H7 (cell line): Measurements from ENCODE around the gene SENP6. TPM values are rescaled to one million over a fixed set of nuclear protein-coding genes. Genes with fewer than 3 reads are reported as not detected.
"Not testable (repeated sequence)": the region's sequence is repeated elsewhere in the genome, so short reads cannot be mapped to it uniquely, and the experiment has no call there.

Experiments
- DNase-seq: peaks from one replicate; pipeline ENCODE4 v3.0.0; 2012
- H3K27me3 ChIP-seq: 2 replicates; pipeline ENCODE4 v1.6.0; 2011; ENCODE audit warnings: mild to moderate bottlenecking, low read length; ENCODE audit not compliant: control insufficient read depth, insufficient read depth
- H3K36me3 ChIP-seq: replicated peaks from 2 replicates; pipeline ENCODE4 v1.5.1; 2011; ENCODE audit warnings: low read length; ENCODE audit not compliant: control insufficient read depth, insufficient read depth
- H3K4me3 ChIP-seq: 2 replicates; pipeline ENCODE4 v1.5.1; 2011; ENCODE audit warnings: low read depth, mild to moderate bottlenecking, control low read depth, low read length, moderate library complexity; ENCODE audit not compliant: insufficient read depth
- total RNA-seq: library from RNA; depleted of rRNA; stranded (reverse); fragments of >200 nt; shearing (Covaris generic); gene quantifications from 2 replicates; pipeline ENCODE4 v1.2.3, GENCODE V29; 2014

Gene SENP6
- total RNA-seq, 1 experiment from 2014 or later, result 39.9 TPM

GRCh38 chr6:75619230-75619899, 17.7 kb downstream of the SENP6 start:
- peaks cover 1% of the 10 kb centered on the region; the same call in 1 of the 2 replicates for H3K36me3 ChIP-seq
- DNase-seq, result no peak

GRCh38 chr6:75620381-75621304, 19.0 kb downstream of the SENP6 start:
- Histone ChIP-seq H3K27me3 (no peaks in the 10 kb centered on the region), H3K4me3 (no peak overlapping the region), H3K36me3 (peaks cover 1% of the 10 kb centered on the region)
- no peak for DNase-seq

More at GRCh38 chr6:75619230-75619899, 17.7 kb downstream of the SENP6 start:
- no peaks in the 10 kb centered on the region for H3K27me3 ChIP-seq
- H3K4me3 ChIP-seq, result no peak overlapping the region

GRCh38 chr6:75621846-75622245, 20.2 kb downstream of the SENP6 start:
- Histone ChIP-seq H3K27me3 (no peaks in the 10 kb centered on the region), H3K36me3 (peaks cover 1% of the 10 kb centered on the region), H3K4me3 (no peak overlapping the region)
- no peak for DNase-seq

- no peaks in the 10 kb centered on the region for H3K27me3 ChIP-seq
- H3K36me3 ChIP-seq, result peaks cover 1% of the 10 kb centered on the region
- DNase-seq, result no peak
- H3K4me3 ChIP-seq, result no peak overlapping the region
Observed at GRCh38 chr6:75623491-75623890, 21.8 kb downstream of the SENP6 start.

- Histone ChIP-seq H3K27me3 (no peaks in the 10 kb centered on the region), H3K36me3 (peaks cover 1% of the 10 kb centered on the region), H3K4me3 (no peak overlapping the region)
- no peak for DNase-seq
Observed at GRCh38 chr6:75624335-75624734, 22.7 kb downstream of the SENP6 start.

GRCh38 chr6:75624988-75625387, 23.3 kb downstream of the SENP6 start:
- DNase-seq, result no peak
- Histone ChIP-seq H3K36me3 (peaks cover 1% of the 10 kb centered on the region), H3K27me3 (no peaks in the 10 kb centered on the region), H3K4me3 (no peak overlapping the region)

GRCh38 chr6:75626561-75626960, 24.9 kb downstream of the SENP6 start:
- peaks cover 1% of the 10 kb centered on the region for H3K36me3 ChIP-seq
- no peaks in the 10 kb centered on the region for H3K27me3 ChIP-seq
- no peak for DNase-seq
- no peak overlapping the region for H3K4me3 ChIP-seq

- not testable (repeated sequence) for H3K27me3 ChIP-seq, DNase-seq, H3K4me3 ChIP-seq, H3K36me3 ChIP-seq
Observed at GRCh38 chr6:75627708-75628107, 26.0 kb downstream of the SENP6 start.

- no peaks in the 10 kb centered on the region for H3K27me3 ChIP-seq
- peaks cover 2% of the 10 kb centered on the region for H3K36me3 ChIP-seq
- DNase-seq, result no peak
- H3K4me3 ChIP-seq, result no peak overlapping the region
Observed at GRCh38 chr6:75631859-75632635, 30.4 kb downstream of the SENP6 start.

GRCh38 chr6:75633045-75633444, 31.4 kb downstream of the SENP6 start:
- DNase-seq, result no peak
- H3K4me3 ChIP-seq, result no peak overlapping the region
- peaks cover 2% of the 10 kb centered on the region for H3K36me3 ChIP-seq
- H3K27me3 ChIP-seq, result no peaks in the 10 kb centered on the region

GRCh38 chr6:75642311-75642710, 40.6 kb downstream of the SENP6 start:
- DNase-seq, result no peak
- no peak overlapping the region for H3K4me3 ChIP-seq
- H3K27me3 ChIP-seq, result no peaks in the 10 kb centered on the region
- peaks cover 4% of the 10 kb centered on the region for H3K36me3 ChIP-seq

- Histone ChIP-seq H3K4me3 (no peak overlapping the region), H3K27me3 (no peaks in the 10 kb centered on the region), H3K36me3 (peaks cover 4% of the 10 kb centered on the region)
- DNase-seq, result no peak
Observed at GRCh38 chr6:75643173-75643572, 41.5 kb downstream of the SENP6 start.

- Histone ChIP-seq H3K4me3 (no peak overlapping the region), H3K36me3 (peaks cover 7% of the 10 kb centered on the region), H3K27me3 (no peaks in the 10 kb centered on the region)
- no peak for DNase-seq
Observed at GRCh38 chr6:75656479-75656878, 54.8 kb downstream of the SENP6 start.

- Histone ChIP-seq H3K36me3 (peaks cover 7% of the 10 kb centered on the region), H3K27me3 (no peaks in the 10 kb centered on the region), H3K4me3 (no peak overlapping the region)
- no peak for DNase-seq
Observed at GRCh38 chr6:75657327-75657726, 55.6 kb downstream of the SENP6 start.
